Ovary (tissue), 3 donors: ENCODE data around the gene GRM5.

Experiments
- CTCF ChIP-seq, 3 donors: fragments of 450-650 bp in 2 of 3; fragments of 200-600 bp in 1 of 3; IDR thresholded peaks; one replicate each; pipeline versions ENCODE4 v1.5.1 to v1.8.0; 2016 to 2022; ENCODE audit warnings: antibody characterized with exemption in 3 of 3, mild to moderate bottlenecking in 1 of 3
- EP300 ChIP-seq: sonication (generic); formaldehyde crosslinking; IDR thresholded peaks from one replicate; pipeline ENCODE4 v1.6.1; 2017; ENCODE audit warnings: antibody characterized with exemption
- POLR2A ChIP-seq: fragments of 450-650 bp; IDR thresholded peaks from one replicate; pipeline ENCODE4 v1.6.1; 2017; ENCODE audit warnings: antibody characterized with exemption, mild to moderate bottlenecking, moderate library complexity
- donor health status: DM: no; HTN: no; CAD: no.

GRCh38 chr11:88807349-88807748 lies 258.4 kb downstream of the GRM5 start:
- TF ChIP-seq CTCF (IDR thresholded peaks at IDR 0.05) (no peak), POLR2A (no peak), EP300 (no peak)
